Keratinocyte (primary cell): ENCODE data around the gene NBL1. TPM values are rescaled to one million over a fixed set of nuclear protein-coding genes. Genes with fewer than 3 reads are reported as not detected.

ENCODE experiments used
- DNase-seq: peaks from one replicate; pipeline ENCODE4 v3.0.0-alpha.2; 2011; ENCODE audit warnings: low read depth, missing footprints, low spot score
- FAIRE-seq: peaks from 2 replicates; lab custom pipeline; 2011; peaks lifted over from hg19 to GRCh38; lab: Jason Lieb, UNC
- H2AFZ ChIP-seq: 2 replicates; pipeline ENCODE4 v1.6.0; 2012; ENCODE audit warnings: low read length, control low read depth, inconsistent platforms; ENCODE audit not compliant: control insufficient read depth
- H3K27ac ChIP-seq: 2 replicates; pipeline ENCODE4 v1.5.1; 2011; ENCODE audit warnings: low read length; ENCODE audit not compliant: control insufficient read depth, insufficient read depth
- H3K27me3 ChIP-seq: 3 replicates; pipeline ENCODE4 v1.6.0; 2011; ENCODE audit warnings: low read length; ENCODE audit not compliant: control insufficient read depth, insufficient read depth; ENCODE audit errors: extremely low read depth
- H3K36me3 ChIP-seq, 2 experiments: 2 replicates in 1 of 2; 3 replicates in 1 of 2; pipeline ENCODE4 v1.5.1; 2011; ENCODE audit warnings: low read length in 2 of 2, mild to moderate bottlenecking in 1 of 2; ENCODE audit not compliant: control insufficient read depth in 2 of 2, insufficient read depth in 2 of 2; ENCODE audit errors: extremely low read depth in 1 of 2
- H3K4me1 ChIP-seq: 3 replicates; pipeline ENCODE4 v1.5.1; 2011; ENCODE audit warnings: low read length; ENCODE audit not compliant: control insufficient read depth, insufficient read depth; ENCODE audit errors: extremely low read depth
- H3K4me2 ChIP-seq: 3 replicates; pipeline ENCODE4 v1.6.0; 2011; ENCODE audit warnings: low read depth, low read length; ENCODE audit not compliant: control insufficient read depth, insufficient read depth; ENCODE audit errors: extremely low read depth
- H3K4me3 ChIP-seq, 3 experiments: fragments of 200-600 bp in 1 of 3; sonication (generic) in 1 of 3; 2 replicates in 2 of 3; 3 replicates in 1 of 3; pipeline ENCODE4 v1.5.1; 2011 to 2016; ENCODE audit warnings: low read length in 3 of 3, mild to moderate bottlenecking in 3 of 3, control low read depth in 2 of 3, inconsistent platforms in 1 of 3, low read depth in 1 of 3, mixed read lengths in 1 of 3, mixed run types in 1 of 3, moderate library complexity in 1 of 3; ENCODE audit not compliant: control insufficient read depth in 2 of 3, insufficient read depth in 2 of 3; ENCODE audit errors: extremely low read depth in 1 of 3
- H3K79me2 ChIP-seq: 2 replicates; pipeline ENCODE4 v1.6.0; 2012; ENCODE audit warnings: low read length; ENCODE audit not compliant: control insufficient read depth, insufficient read depth
- H3K9ac ChIP-seq: 3 replicates; pipeline ENCODE4 v1.6.0; 2011; ENCODE audit warnings: low read length; ENCODE audit not compliant: control insufficient read depth, insufficient read depth; ENCODE audit errors: extremely low read depth
- H3K9me1 ChIP-seq: 3 replicates; pipeline ENCODE4 v1.6.0; 2011; ENCODE audit warnings: low read length; ENCODE audit not compliant: control insufficient read depth, insufficient read depth; ENCODE audit errors: extremely low read depth
- H3K9me3 ChIP-seq: 2 replicates; pipeline ENCODE4 v1.5.1; 2012; ENCODE audit warnings: low read depth, low read length; ENCODE audit not compliant: control insufficient read depth
- H4K20me1 ChIP-seq: 3 replicates; pipeline ENCODE4 v1.6.0; 2011; ENCODE audit warnings: low read length; ENCODE audit not compliant: control insufficient read depth, insufficient read depth; ENCODE audit errors: extremely low read depth
- EZH2 ChIP-seq: IDR thresholded peaks from one replicate; pipeline ENCODE4 v1.6.1; 2012; ENCODE audit warnings: inconsistent platforms, mild to moderate bottlenecking, low read length, moderate library complexity
- dilution Hi-C: fragments of 300-500 bp; cut with MboI; formaldehyde crosslinking; loops from one replicate; pipeline ENCODE4 v1.7.0; 2020; ENCODE audit warnings: low sequenced_read_pairs; ENCODE audit not compliant: extremely low pct_ligation_motif_present
- polyA plus RNA-seq, 5 experiments: library from polyadenylated mRNA; depleted of rRNA in 3 of 5; stranded (reverse) in 3 of 5; stranded (forward) in 1 of 5; unstranded in 1 of 5; fragments of >200 nt; gene quantifications; 1 replicate in 1 of 5; 2 replicates in 3 of 5; 3 replicates in 1 of 5; pipeline versions ENCODE4 v1.2.1 to v1.2.3, GENCODE V29; 2011 to 2012; ENCODE audit warnings: missing spikeins in 2 of 5, low read depth in 1 of 5, low replicate concordance in 1 of 5
- TF ChIP-seq, protein P1 (sequence below), 3 experiments: IDR thresholded peaks in 1 of 3; conservative IDR thresholded peaks in 1 of 3; optimal IDR thresholded peaks in 1 of 3; 2 replicates in 2 of 3; 3 replicates in 1 of 3; pipeline versions ENCODE3 to v1.5.1; 2011; ENCODE audit warnings: low read length in 3 of 3, mild to moderate bottlenecking in 3 of 3, moderate library complexity in 2 of 3, control low read depth in 1 of 3, inconsistent platforms in 1 of 3; ENCODE audit not compliant: insufficient read depth in 2 of 3; ENCODE audit errors: extremely low read depth in 1 of 3

Gene NBL1
- polyA plus RNA-seq, 1 donor (not counting 4 experiments of a cell fraction or from before 2014, with no cell fraction given), result 74.5 TPM

DNA sequence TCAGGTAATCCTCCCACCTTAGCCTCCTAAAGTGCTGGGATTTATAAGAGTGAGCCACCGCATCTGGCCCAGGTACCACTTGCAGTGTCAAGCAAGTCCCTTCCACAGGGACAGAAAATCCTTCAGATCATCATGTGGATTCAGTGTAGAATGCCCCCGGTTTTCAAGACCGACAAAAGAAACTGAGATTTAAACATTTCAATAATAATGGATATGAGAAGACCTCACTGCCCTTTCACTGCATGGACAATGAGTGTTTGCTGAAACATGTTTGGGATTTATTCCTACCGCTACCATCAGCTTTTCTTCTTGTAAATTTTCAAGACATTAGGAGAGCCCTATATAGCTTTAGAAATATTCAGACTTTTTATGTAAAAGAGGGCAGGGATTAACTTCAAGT, 62.0 kb downstream of the NBL1 start:
- dilution Hi-C loops, result no loop called here
- Histone ChIP-seq H3K79me2 (no peaks in the 10 kb centered on the region), H3K4me3 (no peak overlapping the region), H3K4me1 (no peaks in the 10 kb centered on the region), H3K4me2 (no peak overlapping the region), H3K9ac (no peak overlapping the region), H3K27me3 (no peaks in the 10 kb centered on the region), H4K20me1 (no peaks in the 10 kb centered on the region), H3K9me3 (no peaks in the 10 kb centered on the region), H3K36me3 (no peaks in the 10 kb centered on the region), H3K9me1 (no peaks in the 10 kb centered on the region), H2AFZ (no peak overlapping the region), H3K27ac (no peak overlapping the region)
- FAIRE-seq (no peak), DNase-seq (no peak)
- TF ChIP-seq, protein P1, sequence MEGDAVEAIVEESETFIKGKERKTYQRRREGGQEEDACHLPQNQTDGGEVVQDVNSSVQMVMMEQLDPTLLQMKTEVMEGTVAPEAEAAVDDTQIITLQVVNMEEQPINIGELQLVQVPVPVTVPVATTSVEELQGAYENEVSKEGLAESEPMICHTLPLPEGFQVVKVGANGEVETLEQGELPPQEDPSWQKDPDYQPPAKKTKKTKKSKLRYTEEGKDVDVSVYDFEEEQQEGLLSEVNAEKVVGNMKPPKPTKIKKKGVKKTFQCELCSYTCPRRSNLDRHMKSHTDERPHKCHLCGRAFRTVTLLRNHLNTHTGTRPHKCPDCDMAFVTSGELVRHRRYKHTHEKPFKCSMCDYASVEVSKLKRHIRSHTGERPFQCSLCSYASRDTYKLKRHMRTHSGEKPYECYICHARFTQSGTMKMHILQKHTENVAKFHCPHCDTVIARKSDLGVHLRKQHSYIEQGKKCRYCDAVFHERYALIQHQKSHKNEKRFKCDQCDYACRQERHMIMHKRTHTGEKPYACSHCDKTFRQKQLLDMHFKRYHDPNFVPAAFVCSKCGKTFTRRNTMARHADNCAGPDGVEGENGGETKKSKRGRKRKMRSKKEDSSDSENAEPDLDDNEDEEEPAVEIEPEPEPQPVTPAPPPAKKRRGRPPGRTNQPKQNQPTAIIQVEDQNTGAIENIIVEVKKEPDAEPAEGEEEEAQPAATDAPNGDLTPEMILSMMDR (optimal IDR thresholded peaks at IDR 0.05 in 1 of 3, IDR thresholded peaks at IDR 0.05 in 1 of 3, conservative IDR thresholded peaks at IDR 0.05 in 1 of 3; ENCODE audit: extremely low read depth in 1 of 3, insufficient read depth in 2 of 3, low read length in 3 of 3), result no peak
- TF ChIP-seq EZH2, result no peak

Other genes with a start within 250 kb of the NBL1 start
- gene CAPZB, start 158.8 kb upstream of the NBL1 start, polyA plus RNA-seq, result 143 to 422 TPM (median 193 TPM) in 3 replicates
- not detected in 3 replicates for gene HTR6, start 20.6 kb downstream of the NBL1 start, polyA plus RNA-seq
- gene TMCO4, start 155.6 kb downstream of the NBL1 start, polyA plus RNA-seq, result 1.2 to 2.2 TPM (median 1.2 TPM) in 3 replicates
- not detected in 3 replicates for gene RNF186, start 171.0 kb downstream of the NBL1 start, polyA plus RNA-seq
- 4.1 to 7.0 TPM (median 5.5 TPM) in 3 replicates for gene OTUD3, start 238.1 kb downstream of the NBL1 start, polyA plus RNA-seq